CD4-positive, alpha-beta T cell treated with Interleukin-1 beta for 1 hour (primary cell): ENCODE results near the gene TULP3.

Source experiments
- DNase-seq, 2 donors: peaks; one replicate each; pipeline ENCODE4 v3.0.0-alpha.2; 2020 to 2022

The TULP3 gene

DNA sequence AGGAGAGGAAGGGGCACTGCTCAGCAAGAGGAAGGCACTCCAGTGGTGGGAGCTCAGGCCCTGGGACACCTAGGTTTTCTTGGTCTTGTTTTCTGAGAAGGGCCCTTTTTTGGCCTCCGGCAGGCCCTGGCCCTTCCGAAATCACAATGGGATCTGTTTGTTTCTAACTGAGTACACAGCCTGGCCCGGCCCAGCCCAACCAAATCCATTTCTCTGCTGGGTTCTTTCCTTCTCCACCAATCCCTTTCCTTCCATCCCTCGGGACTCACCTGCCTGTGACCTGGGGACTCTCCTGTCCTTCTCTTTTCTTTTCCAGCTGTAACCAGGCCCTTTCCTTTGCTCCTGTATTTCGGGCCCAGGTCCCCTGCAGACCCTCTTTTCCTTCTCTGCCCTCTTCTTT lies 87.1 kb downstream of the TULP3 start:
- DNase-seq: no peak

DNA sequence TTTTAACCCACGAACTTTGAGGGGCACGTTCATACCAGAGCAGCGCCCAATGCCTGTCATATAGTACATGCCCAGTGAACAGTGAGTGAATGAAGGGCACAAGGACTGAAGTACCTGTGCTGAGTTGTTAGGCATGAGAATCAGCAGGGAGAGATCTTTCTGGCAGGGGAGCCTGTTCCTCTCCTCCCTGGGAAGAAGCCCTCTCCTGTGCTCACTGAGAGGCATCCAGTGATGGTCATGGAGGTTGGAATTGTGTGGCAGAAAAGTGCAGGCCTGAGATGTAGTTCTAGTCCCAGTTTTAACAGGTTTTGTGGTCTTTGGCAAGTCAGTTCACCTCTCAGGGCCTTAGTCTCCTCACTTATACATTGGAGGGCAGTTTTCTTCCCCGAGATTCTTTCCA lies 89.1 kb downstream of the TULP3 start:
- DNase-seq: no peak

DNA sequence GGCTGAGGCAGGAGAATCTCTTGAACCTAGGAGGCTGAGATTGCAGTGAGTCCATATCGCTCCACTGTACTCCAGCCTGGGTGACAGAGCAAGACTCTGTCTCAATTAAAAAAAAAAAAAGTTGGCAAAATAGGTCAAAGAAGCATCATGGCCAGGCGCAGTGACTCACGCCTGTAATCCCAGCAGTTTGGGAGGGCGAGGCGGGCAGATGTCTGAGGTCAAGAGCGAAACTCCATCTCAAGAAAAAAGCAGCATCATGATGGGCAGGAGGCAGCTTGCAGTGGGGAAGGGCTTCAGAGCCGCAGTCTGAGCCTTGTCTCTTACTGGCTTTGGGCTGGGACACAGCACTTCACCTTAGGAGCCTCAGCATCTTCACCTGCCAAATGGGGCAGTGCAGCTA lies 89.9 kb downstream of the TULP3 start:
- no peak for DNase-seq

- DNase-seq: no peak
These were observed 91.7 kb downstream of the TULP3 start for GRCh38 chr12:2982361-2982760.

DNA sequence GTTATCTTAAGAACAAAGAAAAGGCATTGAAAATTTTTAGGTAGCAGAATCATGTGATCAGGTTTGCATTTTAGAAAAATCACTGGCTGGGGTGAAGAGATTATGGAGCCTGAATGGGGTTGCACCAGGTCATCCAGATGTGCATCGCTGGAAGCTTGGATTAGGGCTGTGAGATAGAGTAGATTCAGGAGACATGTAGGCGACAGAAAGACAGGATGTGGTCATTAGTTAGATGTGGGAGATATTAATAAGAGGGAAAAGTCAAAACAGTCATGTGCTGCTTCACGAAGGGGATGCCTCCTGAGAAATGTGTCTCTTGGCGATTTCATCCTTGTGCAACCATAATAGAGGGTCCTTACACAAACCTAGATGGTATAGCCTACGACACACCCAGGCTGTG lies 93.6 kb downstream of the TULP3 start:
- DNase-seq: no peak

GRCh38 chr12:2984698-2985097 lies 94.0 kb downstream of the TULP3 start:
- DNase-seq: no peak

DNA sequence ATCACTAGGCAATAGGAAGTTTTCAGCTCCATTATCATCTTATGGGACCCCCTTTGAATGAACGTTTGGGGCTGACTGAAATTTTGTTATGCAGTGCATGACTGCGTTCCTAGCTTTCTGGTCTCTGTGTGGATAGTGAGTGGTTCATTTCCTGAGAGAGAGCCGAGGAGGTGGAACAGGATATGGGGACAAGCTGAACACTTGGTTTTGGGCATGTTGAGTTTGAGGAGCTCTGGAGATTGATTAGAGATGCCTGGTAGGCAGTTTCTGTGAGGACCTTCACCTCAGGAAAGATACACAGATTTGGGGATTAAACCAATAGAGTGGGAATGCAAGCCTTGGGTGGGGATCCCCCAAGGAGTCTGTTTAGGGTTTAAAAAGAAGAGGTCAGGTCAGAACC lies 96.2 kb downstream of the TULP3 start:
- no peak for DNase-seq

- DNase-seq: no peak
These were observed 97.8 kb downstream of the TULP3 start for GRCh38 chr12:2988494-2988893.
